A673 (cell line): ENCODE results near the gene HNMT.

ENCODE experiments used
- EZH2 ChIP-seq: fragments of 200-600 bp; sonication (generic); IDR thresholded peaks from 2 replicates; pipeline ENCODE4 v1.6.1; 2017; ENCODE audit warnings: borderline replicate concordance, low read depth, mild to moderate bottlenecking, mixed read lengths, antibody characterized with exemption, low read length; ENCODE audit not compliant: poor library complexity, severe bottlenecking
- TF ChIP-seq, protein P1 (sequence below): fragments of 300-800, 200-600 bp; sonication (generic); conservative IDR thresholded peaks from 2 replicates; pipeline ENCODE4 v1.5.1; 2017; ENCODE audit warnings: low read depth, mild to moderate bottlenecking, antibody characterized with exemption, low read length, moderate library complexity, mixed read lengths

DNA sequence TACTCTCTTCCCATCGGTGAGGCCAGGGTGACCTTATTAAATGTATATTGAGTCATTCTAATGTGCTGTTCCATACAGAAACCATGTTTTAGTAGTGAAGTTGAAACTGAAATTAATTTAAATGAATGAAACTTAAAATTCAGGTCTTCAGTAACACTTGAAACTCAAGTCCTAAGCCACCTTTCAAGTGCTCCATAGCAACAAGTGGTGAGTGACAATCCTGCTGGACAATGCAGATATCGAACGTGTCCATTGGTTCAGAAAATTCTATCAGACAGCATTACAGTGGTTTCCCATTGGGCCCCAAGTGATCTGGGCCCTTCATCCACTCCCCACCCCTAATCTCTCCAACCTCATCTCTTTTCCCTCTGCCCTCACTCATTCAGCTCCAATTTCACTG, 48.7 kb downstream of the HNMT start:
- TF ChIP-seq, protein P1, sequence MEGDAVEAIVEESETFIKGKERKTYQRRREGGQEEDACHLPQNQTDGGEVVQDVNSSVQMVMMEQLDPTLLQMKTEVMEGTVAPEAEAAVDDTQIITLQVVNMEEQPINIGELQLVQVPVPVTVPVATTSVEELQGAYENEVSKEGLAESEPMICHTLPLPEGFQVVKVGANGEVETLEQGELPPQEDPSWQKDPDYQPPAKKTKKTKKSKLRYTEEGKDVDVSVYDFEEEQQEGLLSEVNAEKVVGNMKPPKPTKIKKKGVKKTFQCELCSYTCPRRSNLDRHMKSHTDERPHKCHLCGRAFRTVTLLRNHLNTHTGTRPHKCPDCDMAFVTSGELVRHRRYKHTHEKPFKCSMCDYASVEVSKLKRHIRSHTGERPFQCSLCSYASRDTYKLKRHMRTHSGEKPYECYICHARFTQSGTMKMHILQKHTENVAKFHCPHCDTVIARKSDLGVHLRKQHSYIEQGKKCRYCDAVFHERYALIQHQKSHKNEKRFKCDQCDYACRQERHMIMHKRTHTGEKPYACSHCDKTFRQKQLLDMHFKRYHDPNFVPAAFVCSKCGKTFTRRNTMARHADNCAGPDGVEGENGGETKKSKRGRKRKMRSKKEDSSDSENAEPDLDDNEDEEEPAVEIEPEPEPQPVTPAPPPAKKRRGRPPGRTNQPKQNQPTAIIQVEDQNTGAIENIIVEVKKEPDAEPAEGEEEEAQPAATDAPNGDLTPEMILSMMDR, result no peak
- TF ChIP-seq EZH2, result no peak
